ENCODE data around the gene KLF14.

Gene KLF14

DNA sequence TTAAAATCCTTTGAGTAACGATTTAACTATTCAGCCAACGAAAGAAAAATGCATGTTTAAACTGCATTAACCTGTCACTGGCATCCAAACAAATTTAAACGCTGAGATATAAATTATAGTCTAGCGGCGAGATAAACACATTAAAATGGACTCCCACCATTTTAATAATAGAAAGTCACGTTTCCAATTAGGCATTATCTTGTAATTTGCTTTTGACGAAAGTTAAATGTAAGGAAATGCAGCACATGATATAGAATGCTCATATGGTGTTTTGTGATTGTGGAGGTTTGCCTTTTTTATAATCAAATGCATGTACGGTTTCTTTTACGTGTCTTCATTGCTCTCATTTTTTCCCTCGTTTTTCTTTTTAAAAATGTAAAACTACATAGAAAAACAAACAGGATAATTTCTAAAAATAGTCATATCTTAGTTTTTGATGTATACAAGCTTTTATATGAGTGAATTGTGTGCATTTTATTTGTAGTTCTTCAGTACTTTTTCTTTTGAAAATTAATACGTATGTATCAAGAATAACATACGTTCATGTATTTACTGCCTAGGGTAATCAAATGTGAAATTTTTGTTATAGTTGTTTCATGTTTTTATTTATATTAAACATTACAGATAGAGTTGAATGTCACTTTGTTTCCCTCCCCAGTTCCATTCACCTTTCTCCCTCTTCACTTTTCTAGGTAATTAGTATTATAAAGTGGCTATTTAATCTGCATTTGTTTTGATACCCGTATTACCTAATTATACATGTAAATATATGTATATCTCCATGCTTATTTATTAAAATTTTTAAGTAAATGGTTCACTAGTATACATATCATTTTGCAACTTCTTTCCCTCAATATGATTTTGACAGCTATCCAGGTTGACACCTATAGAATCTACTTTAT is 1.1 kb upstream of the KLF14 start:
- TF ChIP-seq ZNF565 (CRISPR knock-in tag; conservative IDR thresholded peaks at IDR 0.05; ENCODE audit: low read depth) (no peak), CSRNP3 (CRISPR knock-in tag; IDR thresholded peaks at IDR 0.05) (no peak), BACH2 (CRISPR knock-in tag; IDR thresholded peaks at IDR 0.05; ENCODE audit: borderline replicate concordance) (no peak), TOX (CRISPR knock-in tag; IDR thresholded peaks at IDR 0.05; ENCODE audit: borderline replicate concordance) (no peak), ESRRG (CRISPR knock-in tag; IDR thresholded peaks at IDR 0.05) (no peak), CSDC2 (CRISPR knock-in tag; IDR thresholded peaks at IDR 0.05) (no peak), ZNF8 (CRISPR knock-in tag; IDR thresholded peaks at IDR 0.05) (no peak), ZC3H10 (CRISPR knock-in tag; IDR thresholded peaks at IDR 0.05) (no peak)
- TF ChIP-seq, protein P1, sequence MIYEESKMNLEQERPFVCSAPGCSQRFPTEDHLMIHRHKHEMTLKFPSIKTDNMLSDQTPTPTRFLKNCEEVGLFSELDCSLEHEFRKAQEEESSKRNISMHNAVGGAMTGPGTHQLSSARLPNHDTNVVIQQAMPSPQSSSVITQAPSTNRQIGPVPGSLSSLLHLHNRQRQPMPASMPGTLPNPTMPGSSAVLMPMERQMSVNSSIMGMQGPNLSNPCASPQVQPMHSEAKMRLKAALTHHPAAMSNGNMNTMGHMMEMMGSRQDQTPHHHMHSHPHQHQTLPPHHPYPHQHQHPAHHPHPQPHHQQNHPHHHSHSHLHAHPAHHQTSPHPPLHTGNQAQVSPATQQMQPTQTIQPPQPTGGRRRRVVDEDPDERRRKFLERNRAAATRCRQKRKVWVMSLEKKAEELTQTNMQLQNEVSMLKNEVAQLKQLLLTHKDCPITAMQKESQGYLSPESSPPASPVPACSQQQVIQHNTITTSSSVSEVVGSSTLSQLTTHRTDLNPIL (CRISPR knock-in tag; IDR thresholded peaks at IDR 0.05; ENCODE audit: low read depth), result no peak
- ATAC-seq, result no peak

DNA sequence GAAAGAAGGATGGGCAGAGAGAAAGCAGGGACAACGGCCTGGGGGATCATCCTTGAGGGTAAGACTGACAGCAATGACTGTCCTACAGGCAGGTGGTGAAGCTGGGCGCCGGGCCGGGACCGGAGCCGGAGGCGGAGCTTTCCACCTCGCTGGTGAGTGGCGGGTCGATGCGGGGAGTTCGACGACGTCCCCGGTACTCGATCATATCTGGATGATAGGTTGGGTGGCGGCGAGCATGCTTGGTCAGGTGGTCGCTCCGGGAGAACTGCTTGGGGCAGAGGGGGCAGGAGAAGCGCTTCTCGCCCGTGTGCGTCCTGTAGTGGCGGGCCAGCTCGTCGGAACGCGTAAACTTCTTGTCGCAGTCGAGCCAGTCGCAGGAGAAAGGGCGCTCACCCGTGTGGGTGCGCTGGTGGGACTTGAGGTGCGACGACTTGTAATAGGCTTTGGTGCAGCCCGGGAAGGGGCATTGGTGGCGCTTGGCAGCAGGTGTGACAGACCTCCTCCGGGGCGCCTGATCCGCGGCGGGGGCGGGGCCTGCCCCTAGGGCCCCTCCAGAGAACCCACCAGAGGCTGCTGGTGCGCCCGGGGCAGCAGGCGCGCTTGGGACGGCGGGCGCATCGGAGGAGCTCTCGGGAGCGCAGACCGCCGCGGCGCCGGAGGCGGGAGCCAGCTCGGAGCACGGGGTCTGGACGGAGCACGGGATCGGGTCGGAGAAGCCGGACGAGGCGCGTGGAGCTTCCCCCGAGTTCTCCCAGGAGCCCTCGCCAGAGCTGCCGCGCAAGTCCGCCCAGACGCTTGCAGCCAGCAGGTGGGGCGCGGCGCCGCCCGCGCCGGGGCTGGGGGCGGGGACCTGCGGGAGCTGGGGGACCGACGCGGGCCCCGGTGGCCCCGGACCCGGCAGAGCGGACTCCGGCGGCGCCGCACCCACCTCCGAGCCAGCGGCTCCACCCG is 752 bp downstream of the KLF14 start:
- no peak for TF ChIP-seq ESRRG (CRISPR knock-in tag; IDR thresholded peaks at IDR 0.05)
- no peak for TF ChIP-seq OSR1 (CRISPR knock-in tag; IDR thresholded peaks at IDR 0.05)
- TF ChIP-seq ZFP30 (CRISPR knock-in tag; IDR thresholded peaks at IDR 0.05), result no peak
- TF ChIP-seq TOX (CRISPR knock-in tag; IDR thresholded peaks at IDR 0.05; ENCODE audit: borderline replicate concordance), result no peak
- no peak for TF ChIP-seq ISL1 (CRISPR knock-in tag; IDR thresholded peaks at IDR 0.05)
- no peak for TF ChIP-seq BACH2 (CRISPR knock-in tag; IDR thresholded peaks at IDR 0.05; ENCODE audit: borderline replicate concordance)
- ATAC-seq, result peak; percentile 67

- ATAC-seq, result peak; percentile 8; the same call in 1 of the 3 replicates
- TF ChIP-seq ESRRG (CRISPR knock-in tag; IDR thresholded peaks at IDR 0.05), result no peak
- no peak for TF ChIP-seq TCF4 (CRISPR knock-in tag; IDR thresholded peaks at IDR 0.05; ENCODE audit: borderline replicate concordance)
- no peak for TF ChIP-seq ZNF70 (CRISPR knock-in tag; IDR thresholded peaks at IDR 0.05)
- no peak for TF ChIP-seq ZFP3 (CRISPR knock-in tag; IDR thresholded peaks at IDR 0.05)
- no peak for TF ChIP-seq BACH2 (CRISPR knock-in tag; IDR thresholded peaks at IDR 0.05; ENCODE audit: borderline replicate concordance)
- TF ChIP-seq ZNF8 (CRISPR knock-in tag; IDR thresholded peaks at IDR 0.05), result no peak
- no peak for TF ChIP-seq POU6F1 (CRISPR knock-in tag; IDR thresholded peaks at IDR 0.05; ENCODE audit: borderline replicate concordance, low read depth)
- TF ChIP-seq CSDC2 (CRISPR knock-in tag; IDR thresholded peaks at IDR 0.05), result no peak
- no peak for TF ChIP-seq ISL1 (CRISPR knock-in tag; IDR thresholded peaks at IDR 0.05)
- TF ChIP-seq SNAI2 (CRISPR knock-in tag; IDR thresholded peaks at IDR 0.05), result no peak
- no peak for TF ChIP-seq RARB (CRISPR knock-in tag; IDR thresholded peaks at IDR 0.05)
- TF ChIP-seq ARNTL (CRISPR knock-in tag; IDR thresholded peaks at IDR 0.05; ENCODE audit: borderline replicate concordance, low read depth), result no peak
- no peak for TF ChIP-seq CSRNP3 (CRISPR knock-in tag; IDR thresholded peaks at IDR 0.05)
- TF ChIP-seq TOX (CRISPR knock-in tag; IDR thresholded peaks at IDR 0.05; ENCODE audit: borderline replicate concordance), result no peak
- TF ChIP-seq, protein P1 (CRISPR knock-in tag; IDR thresholded peaks at IDR 0.05; ENCODE audit: low read depth), result no peak
- TF ChIP-seq GLIS3 (CRISPR knock-in tag; IDR thresholded peaks at IDR 0.05), result no peak
Observed at GRCh38 chr7:130723784-130724183, 10.2 kb downstream of the KLF14 start.
